GM10266 (cell line): ENCODE data around the gene NADK.

Experiments used
- DNase-seq: peaks from one replicate; pipeline ENCODE4 v3.0.0; 2012; ENCODE audit errors: extremely low spot score
- TF ChIP-seq, protein P1 (sequence below): IDR thresholded peaks from 2 replicates; pipeline ENCODE4 v1.5.1; 2012; ENCODE audit warnings: mild to moderate bottlenecking, low read depth; ENCODE audit not compliant: control insufficient read depth, insufficient read depth; ENCODE audit errors: missing control alignments

NADK gene

DNA sequence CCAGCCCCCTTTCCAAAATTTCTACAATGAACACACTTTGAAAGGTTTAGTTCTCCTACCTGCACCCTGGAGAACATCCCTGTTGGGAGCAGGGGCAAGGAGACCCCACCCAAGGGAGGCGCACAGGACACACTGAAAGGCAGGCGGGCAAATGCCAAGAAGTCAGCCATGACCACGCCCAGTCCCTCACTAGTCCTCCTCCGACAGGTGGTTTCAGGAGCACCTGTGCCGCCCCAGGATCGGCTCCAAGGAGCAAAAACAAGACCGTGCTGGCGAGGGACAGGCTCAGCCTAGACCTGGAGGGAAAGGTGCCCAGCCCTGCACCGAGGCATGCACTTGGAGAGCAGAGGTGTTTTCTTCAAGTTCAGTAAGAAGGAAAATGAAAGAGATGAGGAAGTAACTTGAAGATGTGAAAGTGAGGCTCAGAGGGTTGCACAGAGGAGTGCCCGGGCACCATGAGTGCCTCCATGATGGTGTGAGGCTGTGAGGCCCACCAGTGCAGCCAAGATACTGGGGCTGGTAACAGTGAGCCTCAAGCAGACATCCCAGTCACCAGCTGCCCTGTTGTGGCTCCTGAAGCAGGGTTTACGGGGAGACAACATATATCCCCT, 19.6 kb upstream of the NADK start:
- TF ChIP-seq, protein P1, sequence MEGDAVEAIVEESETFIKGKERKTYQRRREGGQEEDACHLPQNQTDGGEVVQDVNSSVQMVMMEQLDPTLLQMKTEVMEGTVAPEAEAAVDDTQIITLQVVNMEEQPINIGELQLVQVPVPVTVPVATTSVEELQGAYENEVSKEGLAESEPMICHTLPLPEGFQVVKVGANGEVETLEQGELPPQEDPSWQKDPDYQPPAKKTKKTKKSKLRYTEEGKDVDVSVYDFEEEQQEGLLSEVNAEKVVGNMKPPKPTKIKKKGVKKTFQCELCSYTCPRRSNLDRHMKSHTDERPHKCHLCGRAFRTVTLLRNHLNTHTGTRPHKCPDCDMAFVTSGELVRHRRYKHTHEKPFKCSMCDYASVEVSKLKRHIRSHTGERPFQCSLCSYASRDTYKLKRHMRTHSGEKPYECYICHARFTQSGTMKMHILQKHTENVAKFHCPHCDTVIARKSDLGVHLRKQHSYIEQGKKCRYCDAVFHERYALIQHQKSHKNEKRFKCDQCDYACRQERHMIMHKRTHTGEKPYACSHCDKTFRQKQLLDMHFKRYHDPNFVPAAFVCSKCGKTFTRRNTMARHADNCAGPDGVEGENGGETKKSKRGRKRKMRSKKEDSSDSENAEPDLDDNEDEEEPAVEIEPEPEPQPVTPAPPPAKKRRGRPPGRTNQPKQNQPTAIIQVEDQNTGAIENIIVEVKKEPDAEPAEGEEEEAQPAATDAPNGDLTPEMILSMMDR = no peak
- DNase-seq = no peak

DNA sequence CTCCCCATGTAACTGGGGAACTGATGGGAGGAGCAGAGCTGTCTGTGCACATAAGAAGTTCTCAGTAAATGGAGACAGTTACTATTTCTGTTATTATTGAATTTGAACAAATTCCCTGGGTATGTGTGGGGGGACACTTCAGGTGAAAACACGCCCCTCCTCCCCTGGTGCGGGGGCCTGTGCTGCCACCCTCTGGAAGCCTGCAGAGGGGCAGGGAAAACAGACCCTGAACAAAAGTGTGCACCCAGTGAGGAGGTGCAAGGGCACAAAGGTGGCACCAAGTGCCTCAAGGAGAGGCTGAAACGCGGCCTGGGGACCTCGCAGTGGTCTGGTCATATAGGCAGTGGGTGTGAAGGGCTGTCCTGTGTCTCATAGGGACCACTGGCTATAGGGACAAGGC, 18.2 kb upstream of the NADK start:
- no peak for DNase-seq
- TF ChIP-seq, protein P1 = peak; percentile 34

DNA sequence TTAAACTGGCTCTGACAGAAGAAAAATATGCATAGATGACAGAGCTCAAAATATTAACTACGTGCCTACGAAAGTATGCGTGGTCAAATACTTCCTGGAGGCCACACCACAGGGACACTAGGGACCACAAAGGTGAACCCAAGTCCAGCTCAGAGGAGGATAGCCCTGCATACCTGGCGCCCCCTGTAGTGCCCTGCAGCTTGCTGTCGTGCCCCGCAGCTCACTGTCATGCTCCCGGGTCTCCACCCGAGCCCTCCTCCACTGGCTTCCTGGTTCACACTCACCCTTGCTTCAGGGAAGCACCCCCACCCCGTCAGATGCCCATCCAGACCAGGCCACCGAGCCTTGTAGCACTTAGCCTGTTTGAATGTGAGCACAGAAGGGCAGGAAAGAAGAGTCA, 16.7 kb upstream of the NADK start:
- TF ChIP-seq, protein P1 = no peak
- no peak for DNase-seq

DNA sequence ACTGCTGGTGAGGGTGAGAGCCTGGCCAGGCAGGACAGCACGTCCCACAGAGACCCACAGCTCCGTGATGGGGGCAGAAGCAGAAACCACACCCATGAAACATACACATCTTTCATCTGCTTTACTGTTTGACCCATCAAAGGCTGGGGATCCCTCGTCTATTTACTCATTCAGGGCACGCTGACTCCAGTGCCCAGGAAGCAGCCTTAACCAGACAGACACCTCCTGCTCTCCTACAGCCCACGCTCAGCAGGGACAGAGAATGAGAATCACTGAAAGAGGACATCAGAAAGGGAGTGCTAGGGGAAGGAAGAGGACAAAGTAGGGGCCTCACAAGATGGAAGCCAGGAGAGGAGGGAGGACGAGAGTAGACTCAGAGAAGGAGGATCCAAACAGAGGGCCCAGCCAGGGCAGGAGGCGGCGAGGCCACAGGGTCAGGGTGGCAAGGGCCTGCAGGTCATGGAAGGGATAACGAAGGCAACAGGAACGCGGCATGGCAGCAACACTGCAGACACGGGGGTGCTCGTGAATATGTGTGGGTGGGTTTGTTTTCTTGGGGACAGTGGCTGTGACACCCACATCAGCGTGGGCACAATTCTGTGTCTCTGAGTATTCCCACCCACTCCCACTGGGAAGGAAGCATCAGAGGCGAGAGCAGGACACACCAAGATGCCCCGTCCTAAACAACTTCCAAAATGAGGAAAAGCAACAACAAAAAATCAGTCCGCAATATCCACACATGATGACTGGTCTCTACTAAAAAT, 15.4 kb upstream of the NADK start:
- TF ChIP-seq, protein P1 = no peak
- no peak for DNase-seq

GRCh38 chr1:1788646-1789431, 10.6 kb upstream of the NADK start:
- no peak for DNase-seq
- TF ChIP-seq, protein P1 = peak; percentile 47

- TF ChIP-seq, protein P1 = no peak
- DNase-seq = no peak
Measured at GRCh38 chr1:1788136-1788535, 9.9 kb upstream of the NADK start.

DNA sequence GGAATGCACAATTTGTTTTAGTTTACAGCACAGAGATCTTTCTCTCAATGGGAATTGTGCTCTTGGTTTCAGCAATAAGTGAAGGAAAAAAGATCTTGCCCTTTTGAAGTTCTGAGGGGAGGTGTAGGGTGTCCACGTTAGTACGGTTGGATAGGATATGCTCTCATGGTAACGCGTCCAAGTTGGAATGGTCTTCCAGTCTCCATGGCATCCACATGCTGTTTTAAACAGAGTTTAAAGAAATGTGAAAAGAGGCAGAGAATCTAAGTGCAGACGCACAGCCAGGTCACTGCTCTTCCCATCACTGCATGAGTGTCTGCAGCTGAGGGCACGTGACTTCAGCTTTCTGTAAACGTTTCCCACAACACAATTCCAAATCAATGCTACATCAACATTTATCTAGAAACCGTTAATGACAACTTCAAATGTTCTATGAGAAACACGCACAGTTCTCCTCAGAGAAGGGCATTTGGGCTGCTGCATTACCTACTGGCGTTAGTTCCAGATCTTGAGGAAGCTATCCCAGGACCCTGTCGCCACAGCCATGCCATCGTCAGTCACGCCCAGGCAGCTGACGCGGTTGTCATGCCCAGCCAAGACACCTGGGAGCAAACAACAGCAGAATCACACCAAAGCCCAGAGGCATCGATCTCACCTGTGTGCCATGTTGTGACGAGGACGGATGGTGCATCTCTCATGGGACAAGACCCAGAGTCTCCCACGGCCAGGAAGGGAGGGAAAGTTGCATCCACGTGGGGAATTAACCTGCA, 8.8 kb upstream of the NADK start:
- no peak for DNase-seq
- TF ChIP-seq, protein P1 = no peak
